GM12865 (cell line): ENCODE results near the gene ZFAND2B.

ENCODE experiments used
- DNase-seq: peaks from one replicate; pipeline ENCODE4 v3.0.0; 2010; ENCODE audit warnings: low read depth
- H3K4me3 ChIP-seq: 2 replicates; pipeline ENCODE4 v1.5.1; 2011; ENCODE audit warnings: mild to moderate bottlenecking, low read depth, low read length, control low read depth
- CTCF ChIP-seq: IDR thresholded peaks from 2 replicates; pipeline ENCODE4 v1.5.1; 2011; ENCODE audit warnings: low read length, control low read depth, low read depth, inconsistent platforms; ENCODE audit not compliant: insufficient read depth; ENCODE audit errors: missing control alignments

The ZFAND2B gene

DNA sequence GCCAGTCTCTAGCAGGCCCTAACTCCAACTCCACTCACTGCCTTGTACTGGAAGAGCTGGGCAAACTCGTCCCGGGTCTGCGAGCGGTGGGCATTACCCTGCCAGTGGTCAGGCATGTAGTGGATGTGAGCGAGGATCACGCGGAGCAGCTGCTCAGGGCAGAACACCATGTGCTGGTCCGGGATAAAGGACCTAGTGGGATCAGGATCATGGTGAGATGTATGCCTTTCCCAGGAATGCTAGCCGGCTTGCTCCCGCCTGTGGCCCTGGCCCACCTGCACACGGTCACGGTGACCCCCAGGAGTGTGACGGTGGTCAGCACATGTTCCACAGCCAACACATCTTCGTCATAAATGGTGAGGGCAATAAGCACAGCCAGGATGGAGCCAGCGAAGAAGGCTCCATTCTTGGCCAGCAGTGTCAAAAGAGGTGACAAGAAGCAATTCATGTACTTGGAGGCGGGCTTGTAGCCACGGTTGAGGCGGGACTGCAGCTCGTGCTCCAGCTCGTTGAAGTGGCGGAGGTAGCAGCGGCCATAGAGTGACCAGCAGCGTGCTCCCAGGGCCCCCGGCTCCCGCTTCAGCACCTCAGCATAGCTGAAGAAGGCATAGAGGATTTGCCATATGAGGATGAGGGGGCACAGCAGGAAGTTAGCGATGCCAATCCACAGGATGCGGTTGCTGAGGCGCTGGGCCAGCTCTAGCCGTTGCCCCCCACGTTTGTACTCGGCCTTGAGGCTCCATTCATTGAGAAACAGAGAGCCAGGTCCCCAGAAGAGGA lies 17.4 kb downstream of the ZFAND2B start:
- no peak for TF ChIP-seq CTCF
- H3K4me3 ChIP-seq = no peak overlapping the region
- DNase-seq = no peak

GRCh38 chr2:219225350-219225749 lies 18.8 kb downstream of the ZFAND2B start:
- no peak overlapping the region for H3K4me3 ChIP-seq
- no peak for DNase-seq
- TF ChIP-seq CTCF = no peak

GRCh38 chr2:219228041-219228910 lies 21.7 kb downstream of the ZFAND2B start:
- TF ChIP-seq CTCF = no peak
- H3K4me3 ChIP-seq = peak overlapping the region; percentile 83
- DNase-seq = no peak

GRCh38 chr2:219228911-219229304 lies 22.3 kb downstream of the ZFAND2B start:
- no peak for DNase-seq
- TF ChIP-seq CTCF = no peak
- peak overlapping the region; percentile 83 for H3K4me3 ChIP-seq

GRCh38 chr2:219229305-219230058 lies 22.9 kb downstream of the ZFAND2B start, which contains the start of the genes ANKZF1 and ATG9A:
Gene ANKZF1, plus strand, starts transcription at chr2:219229806. Its CDS starts 452 bp downstream, at chr2:219230258.
Gene ATG9A, minus strand, starts transcription at chr2:219229636. Its CDS starts 1,612 bp downstream, at chr2:219228024.
- H3K4me3 ChIP-seq = peak within 1 kb of the TSS; percentile 96
- peak; percentile 98 for DNase-seq
- TF ChIP-seq CTCF = no peak

- H3K4me3 ChIP-seq = peak overlapping the region; percentile 96
- no peak for TF ChIP-seq CTCF
- DNase-seq = peak; percentile 66
Measured at GRCh38 chr2:219230059-219230540, 23.5 kb downstream of the ZFAND2B start.
